M059J (cell line): ENCODE data around the gene ASTN2. TPM values are rescaled to one million over a fixed set of nuclear protein-coding genes. Genes with fewer than 3 reads are reported as not detected.

Source experiments
- DNase-seq: peaks from one replicate; pipeline ENCODE4 v3.0.0-alpha.2; 2012; ENCODE audit warnings: low read depth
- total RNA-seq: library from RNA; depleted of rRNA; stranded (reverse); fragments of >200 nt; shearing (Covaris generic); gene quantifications from 2 replicates; pipeline ENCODE4 v1.2.3, GENCODE V29; 2014

ASTN2 gene
- total RNA-seq, 1 experiment from 2014 or later, result 4.2 TPM

DNA sequence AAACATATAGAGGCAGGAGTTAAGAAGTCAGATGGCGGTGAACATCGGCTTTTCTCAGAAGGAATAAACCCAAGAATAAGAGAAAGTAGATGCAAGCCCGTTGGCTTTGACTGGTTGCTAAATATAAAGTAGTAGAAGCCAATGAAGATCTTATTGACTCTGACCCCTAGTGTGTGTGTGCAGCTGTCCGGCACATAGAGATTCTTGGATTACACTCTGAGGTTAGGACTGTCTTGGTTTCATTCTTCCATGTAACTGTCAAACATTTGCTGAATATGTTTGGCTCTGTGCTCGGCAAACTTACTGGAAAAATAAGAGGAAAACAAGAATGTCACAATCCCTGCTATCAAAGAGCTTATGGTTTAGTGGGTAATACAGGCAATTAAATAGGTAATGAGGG is 54.9 kb downstream of the ASTN2 start:
- DNase-seq, result no peak

GRCh38 chr9:117355542-117355941 is 59.3 kb downstream of the ASTN2 start:
- no peak for DNase-seq

- no peak for DNase-seq
Measured at GRCh38 chr9:117354997-117355396, 59.9 kb downstream of the ASTN2 start.

DNA sequence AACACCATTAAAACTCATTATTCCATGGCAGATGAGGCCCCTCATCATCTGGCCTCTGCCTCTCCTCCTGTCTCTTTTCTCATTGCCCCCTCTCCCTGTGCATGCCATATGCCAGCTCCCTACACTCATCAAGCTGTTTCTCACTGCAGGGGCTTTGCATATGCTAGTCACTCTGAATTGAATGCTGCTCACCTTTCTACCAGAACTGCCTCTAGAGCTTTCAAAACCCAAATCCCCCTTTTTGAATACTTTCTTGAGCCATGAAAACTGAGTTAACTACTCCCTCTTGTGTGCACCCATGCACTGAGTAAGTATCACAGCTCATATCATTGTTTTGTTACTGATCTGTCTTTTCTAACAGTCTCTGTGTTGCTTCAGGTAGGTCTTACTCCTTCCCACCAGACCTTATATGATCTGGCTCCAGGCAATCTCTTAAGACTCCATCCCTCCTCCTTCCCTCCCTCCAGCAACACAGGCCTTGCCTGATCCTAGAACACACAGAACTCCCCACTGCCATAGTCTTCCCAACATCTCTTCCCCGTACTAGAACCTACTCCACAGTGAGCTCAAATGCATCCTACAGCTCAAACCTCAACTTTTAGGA is 60.5 kb downstream of the ASTN2 start:
- DNase-seq, result no peak

DNA sequence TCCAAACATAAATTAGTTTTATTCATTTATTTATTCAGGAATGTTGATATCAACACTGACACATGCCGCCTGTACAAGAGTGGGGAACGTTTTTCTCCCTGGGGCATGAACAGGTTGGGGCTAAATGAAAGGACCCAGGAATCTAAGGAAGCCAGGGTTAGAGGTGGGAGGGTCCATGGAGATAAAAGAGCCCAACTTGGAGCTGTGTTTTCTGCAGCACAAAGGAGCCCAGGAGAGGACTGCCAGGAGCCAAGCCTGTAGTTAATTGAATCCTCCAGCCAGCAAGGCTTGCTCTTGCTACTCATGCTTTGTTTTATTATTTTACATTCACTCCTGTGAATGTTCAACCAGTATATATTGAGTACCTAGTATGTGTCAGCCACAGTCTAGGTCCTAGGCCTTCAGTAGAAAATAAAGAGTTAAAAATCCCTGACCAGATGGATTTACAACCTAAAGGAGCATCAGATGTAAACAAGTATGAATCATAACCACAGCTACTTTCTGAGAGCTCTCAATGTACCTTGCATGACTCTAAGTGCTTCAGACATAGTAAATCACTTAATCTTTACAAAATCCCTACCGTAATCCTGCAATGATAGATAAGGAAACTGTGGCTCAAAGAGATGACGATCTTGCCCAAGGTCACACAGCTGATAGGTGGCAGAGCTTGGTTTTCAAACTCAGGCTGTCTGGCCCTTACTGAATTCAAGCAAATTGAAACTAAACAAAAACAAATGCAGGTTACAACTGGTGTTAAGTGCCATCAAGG is 69.8 kb downstream of the ASTN2 start:
- peak; percentile 11 for DNase-seq

DNA sequence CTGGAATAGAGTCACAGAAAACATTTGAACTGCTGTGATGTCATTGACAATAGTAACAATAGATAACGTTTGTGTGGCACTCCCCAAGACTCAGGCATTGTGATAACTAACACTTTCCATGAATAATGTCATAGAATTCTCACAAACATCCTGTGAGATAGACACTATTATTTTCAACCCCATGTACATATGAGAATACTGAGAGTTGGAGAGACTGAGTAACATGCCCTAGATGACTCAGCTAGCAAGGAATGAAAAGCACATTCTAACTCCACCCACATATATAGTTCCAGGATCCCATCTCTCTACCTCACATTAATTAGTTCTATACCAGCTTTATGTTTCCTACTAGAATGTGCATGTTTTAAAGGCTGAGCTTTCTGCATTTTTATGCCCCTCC is 71.4 kb downstream of the ASTN2 start:
- DNase-seq, result no peak

GRCh38 chr9:117341151-117341550 is 73.7 kb downstream of the ASTN2 start:
- DNase-seq, result no peak

GRCh38 chr9:117340422-117340821 is 74.4 kb downstream of the ASTN2 start:
- no peak for DNase-seq

- no peak for DNase-seq
Measured at GRCh38 chr9:117335837-117336433, 78.9 kb downstream of the ASTN2 start.

GRCh38 chr9:117334101-117334500 is 80.8 kb downstream of the ASTN2 start:
- DNase-seq, result no peak

DNA sequence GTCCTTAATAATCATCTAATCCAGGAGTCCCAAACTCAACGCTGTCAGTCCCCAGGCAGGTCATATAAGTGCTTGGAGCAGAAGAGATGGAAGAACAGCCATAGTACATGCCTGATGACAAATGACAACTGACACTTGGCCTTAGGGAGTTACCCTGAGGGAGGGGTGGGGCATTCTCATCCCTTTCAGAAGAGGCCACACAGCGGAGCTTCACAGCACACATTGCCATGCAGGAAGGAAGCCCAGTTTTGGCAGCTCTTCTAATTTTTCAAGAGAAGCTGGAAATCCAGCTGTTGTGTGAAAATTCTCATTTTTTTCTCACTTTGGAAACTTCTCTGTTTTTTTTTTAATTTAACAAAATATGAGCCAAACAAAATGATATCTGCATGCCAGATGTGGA is 89.0 kb downstream of the ASTN2 start:
- no peak for DNase-seq

GRCh38 chr9:117325110-117325731 is 89.6 kb downstream of the ASTN2 start:
- no peak for DNase-seq

GRCh38 chr9:117323390-117323789 is 91.5 kb downstream of the ASTN2 start:
- no peak for DNase-seq

- DNase-seq, result no peak
Measured at GRCh38 chr9:117317192-117317591, 97.7 kb downstream of the ASTN2 start.

DNA sequence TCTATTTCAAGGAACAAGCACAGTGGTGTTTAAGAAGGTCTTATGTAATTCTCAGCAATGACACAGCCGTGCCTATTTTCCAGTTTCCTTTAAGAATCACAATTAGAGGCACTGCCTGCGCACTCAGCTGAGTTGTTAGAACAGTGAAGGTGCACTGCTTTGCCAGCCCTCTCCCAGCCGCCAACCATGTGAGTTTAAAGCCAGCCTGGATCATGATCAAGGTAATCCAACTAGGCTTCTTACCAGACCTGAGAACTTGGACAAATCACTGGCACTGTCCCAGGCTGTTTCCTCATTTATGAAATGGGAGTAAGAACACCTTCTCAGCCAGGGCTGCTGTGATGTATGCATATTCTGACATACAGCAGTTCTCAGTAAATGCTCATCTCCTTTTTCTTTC is 99.6 kb downstream of the ASTN2 start:
- DNase-seq, result no peak

DNA sequence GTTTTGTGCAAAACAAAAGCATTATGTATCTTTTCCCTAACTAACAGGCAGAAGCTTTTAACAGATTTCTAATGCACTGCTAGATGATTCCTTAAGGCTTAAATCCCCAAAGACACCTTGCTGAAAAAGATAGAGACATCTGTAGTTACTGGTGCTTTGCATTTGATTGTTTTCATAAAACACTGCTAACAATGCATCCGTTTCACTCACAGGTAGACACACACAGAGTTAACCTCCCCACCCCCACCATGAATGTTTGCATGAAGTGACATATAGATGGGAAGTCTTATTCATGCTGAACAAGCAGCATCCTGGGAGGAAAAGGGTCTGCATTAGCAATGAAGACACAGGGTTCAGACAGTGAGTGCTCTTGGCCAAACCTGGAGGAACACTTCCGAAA is 100.9 kb downstream of the ASTN2 start:
- DNase-seq, result no peak

GRCh38 chr9:117307701-117308100 is 107.2 kb downstream of the ASTN2 start:
- DNase-seq, result no peak

DNA sequence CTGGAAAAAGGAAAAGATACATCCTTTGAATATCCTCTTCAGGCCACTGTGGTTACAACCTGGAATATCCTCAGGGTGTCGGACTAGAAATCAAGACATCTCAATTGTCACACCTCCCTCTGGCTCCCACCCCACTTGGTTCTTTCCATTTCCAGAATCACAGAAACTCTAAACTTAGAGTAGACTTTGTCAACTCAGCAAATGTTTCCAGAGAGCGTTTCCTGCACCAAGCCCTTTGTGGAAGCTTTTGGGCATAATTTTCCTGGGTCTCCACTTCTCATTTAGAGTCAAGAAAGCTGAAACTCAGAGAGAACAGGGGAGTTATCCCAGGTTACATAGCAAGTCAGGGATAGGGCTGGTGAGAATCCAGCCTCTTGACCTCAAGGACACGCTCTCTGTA is 108.8 kb downstream of the ASTN2 start:
- no peak for DNase-seq

DNA sequence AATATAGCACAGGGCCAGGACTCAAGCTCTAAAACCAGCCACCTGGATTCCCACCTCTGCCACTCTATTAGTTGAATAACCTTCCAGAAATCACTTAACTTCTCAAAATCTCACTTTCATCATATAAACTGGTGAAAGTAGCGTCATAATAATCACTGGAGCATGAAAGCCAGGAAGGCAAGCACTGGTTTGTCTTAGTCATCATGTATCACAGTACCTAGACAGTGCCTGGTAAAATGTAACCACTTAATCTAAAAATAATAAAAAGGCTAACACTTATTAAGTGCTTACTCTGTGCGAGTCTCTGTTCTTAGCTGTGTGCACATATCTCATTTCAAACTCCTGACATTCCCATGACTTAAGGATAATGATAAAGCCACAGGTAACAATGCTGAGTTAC is 109.4 kb downstream of the ASTN2 start:
- DNase-seq, result no peak

DNA sequence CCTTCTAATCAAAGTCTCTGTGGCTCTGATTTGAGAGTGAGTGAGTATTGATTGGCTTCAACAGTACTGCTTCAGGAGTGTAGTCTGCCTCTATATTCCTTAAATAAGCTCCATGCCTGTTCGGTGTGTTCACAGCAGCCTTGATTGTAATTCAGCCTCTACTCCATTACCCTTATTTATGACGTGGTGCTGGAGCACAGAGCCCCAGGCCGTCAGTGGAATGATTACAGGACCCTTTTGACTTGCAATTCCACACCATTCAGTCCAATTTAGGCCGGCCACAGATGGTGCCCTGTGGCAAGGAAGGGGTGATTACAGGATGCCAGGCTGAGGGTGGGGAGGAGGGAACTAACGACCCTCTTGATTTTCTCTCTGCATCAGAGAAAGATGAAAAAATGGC is 110.3 kb downstream of the ASTN2 start:
- no peak for DNase-seq

GRCh38 chr9:117303643-117304230 is 111.1 kb downstream of the ASTN2 start:
- no peak for DNase-seq

GRCh38 chr9:117302487-117302886 is 112.4 kb downstream of the ASTN2 start:
- no peak for DNase-seq
